GM19099 (cell line): ENCODE measurements around the gene KCNB1.

Source experiments
- POLR2A ChIP-seq: IDR thresholded peaks from 3 replicates; pipeline ENCODE4 v1.6.1; 2011; ENCODE audit warnings: low read depth; ENCODE audit not compliant: insufficient read length; ENCODE audit errors: extremely low read depth

KCNB1 gene

DNA sequence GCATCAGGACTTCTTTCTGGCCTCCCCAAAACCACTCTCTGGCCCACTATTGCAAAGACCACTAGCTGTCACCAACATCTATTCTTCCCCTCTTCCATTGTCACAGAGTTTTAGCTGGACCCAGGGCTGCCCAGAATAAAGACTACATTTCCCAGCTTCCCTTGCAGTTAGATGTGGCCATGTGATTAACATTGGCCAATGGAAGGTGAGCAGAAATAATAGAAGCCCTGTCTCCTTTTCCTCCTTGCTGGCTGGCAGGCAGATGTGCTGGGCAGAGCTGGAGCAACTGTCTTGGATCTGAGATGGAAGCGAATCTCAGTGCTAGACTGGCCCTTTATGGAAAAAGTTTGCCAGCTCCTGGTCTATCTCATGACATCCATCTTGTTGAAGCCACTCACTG is 97.0 kb downstream of the KCNB1 start:
- no peak for TF ChIP-seq POLR2A

DNA sequence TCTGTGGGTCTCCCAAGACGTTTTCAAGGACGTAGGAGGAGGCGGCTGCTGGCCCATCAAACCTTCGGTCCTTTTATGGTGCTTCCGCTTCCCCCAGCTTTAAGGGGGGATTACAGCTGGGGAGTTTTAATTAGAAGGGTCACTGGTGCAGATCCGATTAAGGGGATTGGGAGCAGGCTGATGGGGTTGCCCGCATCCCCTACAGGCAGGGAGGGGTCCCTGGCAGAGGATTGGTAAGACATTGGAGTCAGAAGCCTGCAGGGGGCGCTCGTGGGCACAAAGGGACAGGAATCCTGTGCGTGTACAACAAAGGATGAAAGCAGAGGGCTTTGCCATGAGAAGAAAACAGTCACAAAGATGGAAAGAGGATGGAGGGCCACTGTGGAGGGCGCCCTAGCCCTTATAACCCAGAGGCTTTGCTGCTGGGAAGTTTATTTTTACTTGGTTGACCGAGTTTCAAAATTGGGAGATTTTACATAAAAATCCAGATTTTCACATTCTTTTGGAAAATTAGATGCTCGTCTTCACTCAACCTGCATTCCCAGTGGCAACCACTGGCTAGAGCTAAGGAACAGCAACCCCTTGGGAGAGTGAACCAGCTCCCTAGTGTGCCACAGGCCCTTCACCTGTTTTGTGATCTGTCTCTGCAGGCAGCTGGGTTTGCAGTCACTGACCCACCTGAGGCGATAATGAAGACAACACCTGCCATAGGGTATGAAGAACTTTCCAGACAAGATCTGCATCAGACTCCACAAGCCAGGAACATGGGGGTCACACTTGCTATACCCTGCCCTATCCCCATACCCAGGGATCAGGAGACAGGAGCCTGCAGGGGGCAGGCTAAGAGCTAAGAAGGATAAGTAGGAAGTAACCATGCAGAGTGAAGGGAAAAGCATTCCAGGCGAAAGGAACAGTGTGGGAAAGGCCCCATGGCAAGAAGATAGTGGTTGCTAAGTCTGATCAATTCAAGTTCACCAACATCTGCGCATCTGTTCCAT is 97.7 kb downstream of the KCNB1 start:
- no peak for TF ChIP-seq POLR2A

DNA sequence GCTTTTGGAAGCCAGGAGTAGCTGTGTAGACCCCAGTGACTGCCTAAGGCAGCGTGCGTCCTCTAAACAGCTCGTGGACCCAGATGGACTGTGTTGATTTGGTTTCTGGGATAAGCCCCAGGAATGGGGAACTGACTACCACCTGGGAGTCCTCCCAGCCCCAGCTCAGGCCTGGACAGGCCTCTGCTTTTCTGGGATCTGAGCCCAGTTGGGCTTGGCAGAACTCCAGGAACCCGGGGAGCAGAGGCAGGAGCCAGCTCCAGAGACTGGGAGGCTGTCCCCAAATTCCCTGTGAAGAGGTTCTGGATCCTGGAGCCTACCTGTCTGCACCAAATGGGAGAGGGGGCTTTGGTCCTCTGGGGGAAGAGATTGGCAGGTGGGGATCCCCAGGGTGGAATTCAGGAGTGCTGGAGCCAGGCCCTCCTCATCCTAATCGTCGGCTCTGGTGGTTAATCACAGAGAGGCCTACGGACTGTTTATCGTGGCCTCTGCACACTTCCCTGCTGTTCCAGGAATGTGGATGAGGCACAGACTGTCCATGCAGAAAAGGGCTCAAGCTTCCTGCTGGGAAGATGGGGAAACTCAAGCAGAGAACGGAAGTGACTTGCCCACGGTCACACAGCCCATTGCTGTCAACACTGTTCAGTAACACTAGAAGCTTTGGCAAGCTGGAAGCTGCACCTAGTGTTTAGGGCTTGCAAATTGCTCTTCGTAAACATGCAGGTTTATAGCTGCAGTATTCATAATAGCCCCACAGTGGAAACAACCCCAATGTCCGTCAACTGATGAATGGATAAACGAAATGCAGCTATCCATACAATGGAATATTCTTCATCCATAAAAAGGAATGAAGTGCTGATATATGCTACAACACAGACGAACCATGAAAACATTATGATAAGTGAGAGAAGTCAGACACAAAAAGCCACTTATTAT is 100.6 kb downstream of the KCNB1 start:
- TF ChIP-seq POLR2A, result no peak

DNA sequence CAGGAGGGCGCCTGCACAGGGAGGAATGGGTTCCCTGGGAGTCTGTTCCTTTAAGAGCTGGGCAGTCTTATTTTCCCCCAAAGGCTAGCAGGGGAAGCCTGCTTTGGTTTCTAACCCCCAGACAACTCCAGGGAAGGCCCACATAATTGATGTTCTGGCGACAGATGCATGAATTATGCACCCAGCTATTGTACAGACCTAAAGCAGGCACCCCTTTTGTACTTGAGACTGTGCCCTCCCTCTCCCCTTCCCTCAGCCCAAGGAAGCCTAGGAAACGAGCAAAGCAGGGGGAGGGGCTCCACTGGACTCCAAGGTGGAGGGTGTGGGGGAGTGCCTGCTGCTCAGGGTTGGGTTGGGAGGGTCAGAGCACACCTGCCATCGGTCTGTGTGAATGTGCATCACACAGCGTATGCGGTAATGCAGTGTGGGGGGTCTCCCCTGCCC is 102.1 kb downstream of the KCNB1 start:
- no peak for TF ChIP-seq POLR2A

DNA sequence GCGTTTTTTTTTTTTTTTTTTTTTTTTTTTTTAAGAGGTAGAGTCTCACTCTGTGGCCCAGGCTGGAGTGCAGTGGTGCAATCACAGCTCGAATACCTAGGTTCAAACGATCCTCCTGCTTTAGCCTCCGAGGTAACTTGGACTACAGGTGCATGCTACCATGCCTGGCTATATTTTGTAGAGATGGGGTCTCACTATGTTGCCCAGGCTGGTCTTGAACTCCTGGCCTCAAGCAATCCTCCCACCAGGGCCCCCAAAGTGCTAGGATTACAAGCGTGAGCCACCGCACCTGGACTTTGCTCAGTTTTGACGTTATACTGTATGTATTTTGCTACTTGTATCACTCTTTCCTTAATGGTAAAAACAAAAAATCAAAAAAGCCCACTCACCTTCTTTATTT is 103.1 kb downstream of the KCNB1 start:
- TF ChIP-seq POLR2A, result no peak

DNA sequence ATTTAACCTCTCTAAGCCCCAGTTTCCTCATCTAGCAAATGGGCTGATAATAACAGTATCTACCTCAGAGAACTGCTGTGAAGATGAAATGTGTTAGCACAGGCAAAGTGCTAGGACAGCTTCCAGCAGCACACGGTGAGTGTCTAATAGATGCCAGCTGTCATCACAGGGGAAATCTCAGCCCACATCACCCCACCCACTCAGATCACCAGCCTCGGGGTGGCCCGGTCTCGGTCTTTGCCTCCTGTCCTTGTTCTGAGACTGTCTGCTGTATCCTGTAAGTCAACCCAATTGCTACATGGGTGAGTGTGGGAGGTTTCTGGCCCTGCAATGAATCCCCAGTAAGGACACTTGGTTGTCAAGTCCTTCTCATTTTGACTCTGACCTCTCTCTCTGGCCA is 105.1 kb downstream of the KCNB1 start:
- TF ChIP-seq POLR2A, result no peak

DNA sequence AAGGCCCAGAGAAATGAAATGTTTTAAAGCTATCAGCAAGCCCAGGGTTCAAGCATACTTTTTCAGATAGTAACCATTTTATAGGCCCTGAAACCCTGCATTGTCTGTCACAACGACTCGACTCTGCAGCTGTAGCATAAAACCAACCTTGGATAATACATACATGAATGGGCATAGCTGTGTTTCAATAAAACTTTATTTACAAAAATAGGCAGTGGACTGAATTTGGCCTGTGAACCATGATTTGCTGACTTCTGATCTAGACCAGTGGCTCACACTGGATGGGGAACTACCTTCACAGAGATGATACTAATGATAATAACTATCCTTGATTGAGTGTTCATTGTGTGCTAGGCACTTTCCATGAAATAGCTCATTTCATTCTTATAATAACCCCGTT is 107.3 kb downstream of the KCNB1 start:
- TF ChIP-seq POLR2A, result no peak

DNA sequence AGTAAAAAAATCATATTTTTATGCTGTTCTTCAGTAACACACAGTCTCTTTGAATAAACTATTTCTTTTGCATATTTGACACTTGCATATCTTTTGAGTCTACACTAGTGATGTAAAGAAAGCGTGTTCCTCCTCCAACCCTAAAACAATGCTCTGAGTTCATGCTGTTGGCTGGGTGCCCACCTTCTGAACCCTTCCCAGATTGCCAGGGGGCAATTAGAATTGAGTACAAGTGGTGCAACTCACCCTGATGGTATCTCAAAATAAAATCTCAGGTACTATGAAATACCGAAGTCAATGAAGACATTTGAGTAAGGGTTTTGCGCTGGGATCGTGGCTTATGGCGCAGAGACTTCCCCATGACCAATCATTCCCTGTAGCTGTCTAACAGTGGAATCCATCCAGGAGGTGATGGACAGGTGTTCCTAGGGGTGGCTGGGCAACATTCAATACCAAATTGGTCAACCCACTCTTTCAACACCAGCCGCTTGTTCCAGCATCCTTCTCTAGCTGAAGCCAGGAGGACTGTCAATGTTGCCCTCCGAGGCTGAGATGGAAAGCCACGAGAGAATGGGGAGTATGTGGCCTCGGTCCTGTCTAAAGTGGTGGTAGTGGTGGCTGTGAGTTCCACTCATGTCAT is 110.3 kb downstream of the KCNB1 start:
- TF ChIP-seq POLR2A, result no peak

DNA sequence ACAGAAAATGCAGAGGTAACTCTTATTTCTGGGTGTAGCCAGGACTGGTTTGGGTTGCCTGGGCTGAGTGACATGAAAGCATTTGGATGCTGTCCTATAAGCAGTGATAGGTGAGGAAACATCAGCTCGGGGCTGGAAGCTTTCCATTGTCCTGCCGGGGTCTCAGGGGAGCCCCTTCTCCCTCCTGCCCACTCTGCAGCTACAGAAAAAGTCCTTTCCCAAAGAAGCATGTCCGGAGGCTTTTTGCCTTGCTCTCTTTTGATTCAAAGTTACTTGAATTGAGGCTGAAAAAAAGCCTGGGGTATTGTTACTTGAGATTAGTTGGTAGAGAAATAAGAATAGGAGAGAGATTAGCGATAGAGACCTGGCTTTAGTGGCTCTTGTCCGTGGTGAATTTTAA is 113.9 kb downstream of the KCNB1 start:
- TF ChIP-seq POLR2A, result no peak

DNA sequence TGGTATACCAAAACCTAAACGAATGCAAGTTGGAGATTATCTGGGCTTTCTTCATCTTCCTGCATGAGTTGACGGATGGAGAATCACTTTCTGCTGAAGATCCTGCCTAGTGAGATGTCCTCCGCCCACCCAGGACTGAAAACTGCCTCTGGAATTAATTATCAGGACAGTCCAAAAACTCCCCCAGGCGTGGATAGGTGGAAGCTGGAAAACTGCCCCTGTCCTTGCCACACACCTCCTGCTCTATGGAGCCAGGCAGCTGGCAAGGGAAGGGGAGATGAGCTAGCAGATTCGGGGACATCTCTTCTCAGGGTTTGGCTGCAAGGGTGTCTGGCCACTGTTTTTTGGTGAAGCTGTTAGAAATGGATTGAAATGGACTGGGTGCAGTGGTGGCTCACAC is 115.4 kb downstream of the KCNB1 start:
- no peak for TF ChIP-seq POLR2A

DNA sequence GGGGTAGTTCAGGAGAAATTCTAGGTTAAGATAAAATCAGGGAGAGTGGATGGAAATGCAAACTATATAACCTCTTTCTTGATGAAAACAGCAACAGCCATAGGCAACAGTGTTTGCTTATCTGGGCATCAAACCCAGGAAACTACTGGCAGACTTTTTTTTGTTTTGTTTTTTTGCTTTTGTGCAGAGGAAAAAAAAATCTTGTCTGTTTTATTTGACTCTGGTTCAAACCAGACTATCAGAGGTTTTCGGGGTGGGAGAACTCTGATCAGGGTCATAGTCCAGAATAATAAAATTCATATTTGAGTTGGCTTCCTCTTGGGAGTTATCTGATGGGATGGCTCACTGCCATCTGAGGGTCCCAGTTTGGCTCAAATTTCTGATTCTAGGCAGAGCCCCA is 115.8 kb downstream of the KCNB1 start:
- no peak for TF ChIP-seq POLR2A

DNA sequence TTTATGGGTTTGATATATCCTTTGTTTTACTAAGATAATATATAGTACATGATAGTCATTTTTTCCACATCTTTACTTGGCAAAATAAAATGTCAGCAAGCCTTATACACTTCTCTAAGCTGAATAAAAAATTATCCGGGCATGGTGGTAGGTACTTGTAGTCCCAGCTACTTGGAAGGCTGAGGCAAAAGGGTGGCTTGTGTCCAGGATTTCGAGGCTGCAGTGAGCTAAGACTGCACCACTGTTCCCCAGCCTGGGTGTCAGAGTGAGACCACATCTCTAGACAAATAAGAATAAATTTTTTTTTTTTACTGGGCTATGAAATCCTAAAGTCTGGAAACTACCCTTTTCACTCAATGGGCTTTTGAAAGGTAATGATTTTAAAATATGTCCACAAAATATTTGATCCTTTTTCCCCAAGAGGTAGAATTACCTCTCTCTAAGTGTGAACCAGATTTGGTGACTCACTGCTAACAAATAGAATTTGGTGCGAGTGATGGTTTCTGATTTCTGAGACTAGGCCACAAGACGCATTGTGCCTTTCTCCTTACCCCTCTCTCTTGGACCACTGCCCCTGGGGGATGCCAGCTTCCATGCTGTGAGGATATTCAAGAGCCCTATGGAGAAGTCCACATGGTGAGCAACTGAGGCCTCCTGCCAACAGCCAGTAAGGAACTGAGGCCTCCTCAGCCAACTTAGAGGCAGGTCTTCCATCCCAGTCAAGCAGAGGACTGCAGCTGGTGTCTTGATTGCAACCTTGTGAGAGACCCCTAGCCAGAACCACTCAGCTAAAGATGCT is 120.4 kb downstream of the KCNB1 start:
- TF ChIP-seq POLR2A, result no peak

DNA sequence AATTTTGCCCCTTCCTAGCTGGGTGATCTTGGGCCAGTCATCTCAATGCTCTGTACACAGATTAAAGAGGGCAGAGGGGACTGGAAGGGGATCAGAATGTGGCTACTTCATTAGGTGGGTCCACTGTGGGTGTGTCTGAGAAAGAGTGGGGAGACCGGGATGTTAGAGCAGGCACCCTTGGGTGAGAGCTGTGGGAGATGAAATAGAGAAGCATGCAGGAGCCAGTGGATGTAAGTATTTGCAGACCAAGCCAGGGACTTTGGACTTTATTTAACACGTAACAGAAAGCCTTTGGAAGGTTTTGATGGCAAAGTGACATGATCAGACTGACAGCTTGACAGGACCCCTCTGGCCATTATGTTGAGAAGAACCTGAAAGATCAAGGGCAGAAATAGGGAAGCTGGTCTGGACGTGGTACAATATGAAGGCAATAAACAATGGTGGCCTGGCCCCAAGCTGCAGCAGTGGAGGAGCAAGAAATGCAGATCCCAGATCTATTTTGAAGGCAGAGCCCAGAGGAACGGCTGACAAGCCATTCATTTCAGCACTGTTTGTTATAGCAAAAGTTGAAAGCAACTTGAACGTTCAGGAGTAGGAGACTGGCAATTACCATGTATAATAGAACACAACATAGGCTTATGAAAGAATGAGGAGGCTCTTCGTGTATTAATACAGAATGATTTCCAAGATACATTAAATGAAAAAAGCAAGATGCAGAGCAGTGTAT is 122.1 kb downstream of the KCNB1 start:
- TF ChIP-seq POLR2A, result no peak

DNA sequence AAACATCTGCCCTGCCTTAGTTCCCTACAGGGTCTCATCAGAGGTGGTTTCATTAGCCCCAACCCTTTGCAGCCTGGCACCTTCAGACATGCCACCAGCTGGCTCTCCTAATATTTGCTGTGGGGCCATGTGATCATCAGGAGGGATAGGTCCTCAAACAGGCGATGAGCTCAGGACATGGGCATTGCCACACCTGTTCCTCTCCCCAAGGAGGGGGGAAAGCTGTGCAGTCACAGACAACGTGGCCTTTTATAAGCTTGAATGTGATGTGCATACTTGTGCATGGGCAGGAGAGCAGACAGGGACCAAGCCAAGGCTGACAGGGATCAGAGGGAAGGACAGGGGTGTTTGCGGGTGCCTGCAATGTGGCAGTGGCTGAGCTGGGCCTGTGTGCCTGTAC is 125.8 kb downstream of the KCNB1 start:
- no peak for TF ChIP-seq POLR2A
